Embryonic facial prominence (tissue), 1 donor: ENCODE results near the gene SUN1.
"Not testable (repeated sequence)": the region's sequence is repeated elsewhere in the genome, so short reads cannot be mapped to it uniquely, and the experiment has no call there.

Experiments
- DNase-seq: peaks from one replicate; pipeline ENCODE4 v3.0.0-alpha.2; 2016; ENCODE audit errors: extremely low spot score

The SUN1 gene, protein sequence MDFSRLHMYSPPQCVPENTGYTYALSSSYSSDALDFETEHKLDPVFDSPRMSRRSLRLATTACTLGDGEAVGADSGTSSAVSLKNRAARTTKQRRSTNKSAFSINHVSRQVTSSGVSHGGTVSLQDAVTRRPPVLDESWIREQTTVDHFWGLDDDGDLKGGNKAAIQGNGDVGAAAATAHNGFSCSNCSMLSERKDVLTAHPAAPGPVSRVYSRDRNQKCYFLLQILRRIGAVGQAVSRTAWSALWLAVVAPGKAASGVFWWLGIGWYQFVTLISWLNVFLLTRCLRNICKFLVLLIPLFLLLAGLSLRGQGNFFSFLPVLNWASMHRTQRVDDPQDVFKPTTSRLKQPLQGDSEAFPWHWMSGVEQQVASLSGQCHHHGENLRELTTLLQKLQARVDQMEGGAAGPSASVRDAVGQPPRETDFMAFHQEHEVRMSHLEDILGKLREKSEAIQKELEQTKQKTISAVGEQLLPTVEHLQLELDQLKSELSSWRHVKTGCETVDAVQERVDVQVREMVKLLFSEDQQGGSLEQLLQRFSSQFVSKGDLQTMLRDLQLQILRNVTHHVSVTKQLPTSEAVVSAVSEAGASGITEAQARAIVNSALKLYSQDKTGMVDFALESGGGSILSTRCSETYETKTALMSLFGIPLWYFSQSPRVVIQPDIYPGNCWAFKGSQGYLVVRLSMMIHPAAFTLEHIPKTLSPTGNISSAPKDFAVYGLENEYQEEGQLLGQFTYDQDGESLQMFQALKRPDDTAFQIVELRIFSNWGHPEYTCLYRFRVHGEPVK

DNA sequence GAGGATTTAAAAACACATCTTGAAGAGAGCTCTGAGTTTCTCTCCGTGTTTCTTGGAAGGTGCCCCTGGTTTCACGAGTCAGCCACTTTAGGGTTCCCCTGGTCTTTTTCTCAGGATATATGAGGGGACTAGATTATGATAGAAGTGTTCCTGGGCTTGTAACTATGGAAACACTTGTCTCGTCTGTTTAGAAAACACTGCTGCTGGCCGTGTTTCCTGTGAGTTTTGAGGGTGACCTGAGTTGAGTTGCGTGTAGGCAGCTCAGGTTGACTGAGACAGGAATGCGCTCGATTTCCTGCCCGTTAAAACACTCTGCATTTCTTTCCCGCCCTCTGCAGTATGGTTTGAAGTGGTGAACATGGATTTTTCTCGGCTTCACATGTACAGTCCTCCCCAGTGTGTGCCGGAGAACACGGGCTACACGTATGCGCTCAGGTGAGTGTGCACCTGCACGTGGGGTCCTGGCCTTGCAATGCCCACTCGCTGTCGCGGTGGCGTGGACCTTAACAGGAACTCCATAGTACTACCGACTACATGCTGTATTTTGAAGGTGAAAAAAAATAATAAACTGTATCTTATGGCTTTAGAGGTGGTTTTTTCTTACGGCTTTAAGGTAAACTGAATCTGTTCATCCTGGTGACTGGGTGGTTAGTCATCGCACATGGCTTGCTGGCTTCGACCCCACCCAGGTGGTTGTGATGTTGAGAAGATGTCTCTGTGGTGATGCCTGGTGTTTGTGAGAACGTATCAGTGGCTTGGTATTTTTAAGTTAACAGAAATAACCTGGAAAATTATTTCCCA lies at the start of gene SUN1:
Gene SUN1 (plus strand): TSS at position 310 of the 801 bp plus-strand sequence. CDS start 49 bp downstream, at position 359.
- DNase-seq, result peak; percentile 48

DNA sequence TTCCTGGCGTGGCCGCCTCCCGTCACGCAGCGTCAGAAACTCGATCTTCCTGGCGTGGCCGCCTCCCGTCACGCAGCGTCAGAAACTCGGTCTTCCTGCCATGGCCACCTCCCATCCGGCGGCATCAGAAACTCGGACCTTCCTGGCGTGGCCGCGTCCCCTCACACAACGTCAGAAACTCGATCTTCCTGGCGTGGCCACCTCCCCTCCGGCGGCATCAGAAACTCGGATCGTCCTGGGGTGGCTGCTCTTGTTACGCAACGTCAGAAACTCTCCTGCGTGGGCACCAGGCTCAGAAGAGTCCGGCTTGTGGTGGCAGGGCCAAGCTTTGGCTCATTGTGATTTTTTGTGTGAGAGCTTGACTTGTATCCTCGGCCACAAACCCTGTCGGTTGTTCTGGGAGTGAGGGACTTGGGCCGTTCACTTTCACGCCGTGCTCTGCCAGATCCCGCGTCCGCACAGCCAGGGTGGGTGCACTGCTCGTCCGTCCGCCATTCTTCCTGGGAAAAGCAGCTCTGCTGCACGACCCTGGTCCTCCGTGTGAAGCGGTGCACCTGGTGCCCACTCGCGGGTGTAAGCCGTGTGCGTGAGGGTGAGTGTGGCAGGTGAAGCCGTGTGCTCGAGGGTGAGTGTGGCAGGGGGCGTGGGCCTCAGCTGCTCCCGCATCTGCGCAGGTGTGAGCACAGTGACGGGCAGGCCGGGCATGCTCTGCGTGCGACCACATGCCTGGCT lies 49.4 kb upstream of the SUN1 start:
- no peak for DNase-seq

GRCh38 chr7:783556-784490 lies 48.5 kb upstream of the SUN1 start:
- no peak for DNase-seq

DNA sequence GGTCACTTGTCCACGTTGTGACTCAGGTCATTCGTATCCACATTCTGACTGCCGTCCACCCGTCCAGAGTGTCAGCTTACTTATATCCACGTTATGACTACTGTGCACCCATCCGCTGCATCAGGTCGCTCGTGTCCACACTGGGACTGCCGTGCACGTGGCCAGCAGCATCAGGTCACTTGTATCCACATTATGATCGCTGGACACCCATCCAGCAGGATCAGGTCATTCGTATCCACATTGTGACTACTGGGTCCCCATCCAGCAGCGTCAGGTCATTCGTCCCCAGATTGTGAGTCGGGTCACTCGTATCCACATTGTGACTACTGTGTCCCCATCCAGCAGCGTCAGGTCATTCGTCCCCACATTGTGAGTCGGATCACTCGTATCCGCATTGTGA lies 47.3 kb upstream of the SUN1 start:
- no peak for DNase-seq

- DNase-seq, result no peak
These were observed 46.9 kb upstream of the SUN1 start for GRCh38 chr7:785416-785815.

GRCh38 chr7:786472-787255 lies 45.6 kb upstream of the SUN1 start:
- no peak for DNase-seq

DNA sequence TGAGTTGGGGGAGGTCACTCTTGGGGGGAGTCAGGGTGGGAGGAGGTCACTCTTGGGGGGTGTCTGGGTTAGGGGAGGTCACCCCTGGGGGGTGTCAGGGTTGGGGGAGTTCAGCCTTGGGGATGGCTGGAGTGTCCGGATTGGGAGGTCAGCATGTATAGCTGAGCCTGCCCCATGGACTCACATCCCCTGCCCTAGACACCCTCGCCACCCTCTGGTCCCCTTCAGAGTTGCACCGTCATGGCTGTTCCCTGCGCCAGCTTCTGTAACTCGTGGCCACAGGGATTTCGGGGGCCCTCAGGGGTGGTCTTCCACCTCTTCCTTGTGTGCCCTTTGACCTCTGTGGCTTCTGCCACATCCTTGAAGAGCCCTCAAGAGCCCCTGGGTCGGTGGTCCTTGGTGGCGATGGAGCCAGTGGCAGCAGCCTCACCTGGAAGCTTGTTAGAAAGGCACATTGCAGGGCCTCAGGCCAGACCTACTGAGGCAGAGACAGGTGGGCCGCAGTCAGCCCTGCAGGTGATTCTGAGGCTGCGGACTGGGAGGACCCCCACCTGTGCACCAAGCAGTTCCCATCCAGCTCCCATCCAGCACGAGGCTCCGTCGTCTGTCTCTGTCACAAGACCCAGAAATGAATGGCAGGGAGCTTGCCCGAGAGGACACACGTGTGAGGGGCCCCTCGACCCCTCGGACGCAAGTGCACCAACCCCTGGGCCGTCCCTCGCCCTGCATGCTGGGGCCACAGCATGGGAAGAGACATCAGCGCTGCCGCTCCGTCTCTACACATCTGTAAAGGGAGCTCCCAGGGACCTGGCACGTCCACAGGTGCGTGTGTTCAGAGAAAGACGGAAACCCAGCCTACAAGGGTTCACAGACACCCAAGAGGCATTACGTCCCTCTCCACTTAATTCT lies 44.7 kb upstream of the SUN1 start:
- DNase-seq, result no peak

- DNase-seq, result no peak
These were observed 40.8 kb upstream of the SUN1 start for GRCh38 chr7:791519-791918.

DNA sequence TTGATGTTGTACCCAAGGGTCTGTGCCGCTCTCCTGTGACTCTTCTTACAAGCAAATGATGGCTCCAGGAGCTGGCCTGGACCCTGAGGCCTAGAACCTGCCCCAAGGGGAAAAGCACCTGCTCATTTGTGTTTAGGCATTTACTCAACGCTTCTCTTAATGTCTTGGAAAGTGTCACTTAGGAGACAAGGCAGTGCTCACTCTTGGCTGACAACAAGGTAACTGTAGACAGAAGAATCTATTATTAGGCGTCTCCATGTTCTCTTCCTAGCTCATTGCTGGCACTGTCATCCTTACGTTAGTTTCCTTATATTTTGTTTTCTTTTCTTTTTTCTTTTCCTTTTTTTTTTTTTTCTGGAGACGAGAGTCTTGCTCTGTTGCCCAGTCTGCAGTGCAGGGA lies 38.1 kb upstream of the SUN1 start:
- no peak for DNase-seq

DNA sequence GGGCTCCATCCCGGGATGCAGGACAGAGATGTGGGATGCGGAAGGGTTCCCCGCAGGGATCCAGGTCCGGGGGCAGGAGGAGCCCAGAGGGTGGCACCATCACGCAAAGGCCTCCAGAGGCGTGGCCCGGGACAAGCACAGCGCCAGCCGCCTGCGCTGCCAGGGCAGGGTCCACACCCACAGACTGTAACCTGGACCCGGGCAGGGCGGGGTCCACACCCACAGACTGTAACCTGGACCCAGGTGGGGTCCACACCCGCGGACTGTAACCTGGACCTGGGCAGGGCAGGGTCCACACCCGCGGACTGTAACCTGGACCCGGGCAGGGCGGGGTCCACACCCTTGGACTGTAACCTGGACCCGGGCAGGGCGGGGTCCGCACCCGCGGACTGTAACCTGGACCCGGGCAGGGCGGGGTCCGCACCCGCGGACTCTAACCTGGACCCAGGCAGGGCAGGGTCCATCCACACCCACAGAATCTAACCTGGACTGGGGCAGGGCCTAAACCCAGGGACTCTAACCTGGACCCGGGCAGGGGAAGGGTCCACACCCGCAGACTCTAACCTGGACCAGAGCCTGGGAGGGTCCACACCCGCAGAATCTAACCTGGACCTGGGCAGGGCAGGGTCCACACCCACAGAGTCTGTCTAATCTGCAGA lies 37.5 kb upstream of the SUN1 start:
- DNase-seq, result no peak

DNA sequence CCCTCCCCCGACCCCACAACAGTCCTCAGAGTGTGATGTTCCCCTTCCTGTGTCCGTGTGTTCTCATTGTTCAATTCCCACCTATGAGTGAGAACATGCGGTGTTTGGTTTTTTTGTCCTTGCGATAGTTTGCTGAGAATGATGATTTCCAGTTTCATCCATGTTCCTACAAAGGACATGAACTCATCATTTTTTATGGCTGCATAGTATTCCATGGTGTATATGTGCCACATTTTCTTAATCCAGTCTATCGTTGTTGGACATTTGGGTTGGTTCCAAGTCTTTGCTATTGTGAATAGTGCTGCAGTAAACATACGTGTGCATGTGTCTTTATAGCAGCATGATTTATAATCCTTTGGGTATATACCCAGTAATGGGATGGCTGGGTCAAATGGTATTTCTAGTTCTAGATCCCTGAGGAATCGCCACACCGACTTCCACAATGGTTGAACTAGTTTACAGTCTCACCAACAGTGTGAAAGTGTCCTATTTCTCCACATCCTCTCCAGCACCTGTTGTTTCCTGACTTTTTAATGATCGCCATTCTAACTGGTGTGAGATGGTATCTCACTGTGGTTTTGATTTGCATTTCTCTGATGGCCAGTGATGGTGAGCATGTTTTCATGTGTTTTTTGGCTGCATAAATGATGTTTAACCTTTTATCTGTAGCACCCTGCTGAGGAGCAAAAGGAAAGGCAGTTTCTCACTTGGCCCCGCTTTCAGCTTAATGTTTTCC lies 35.7 kb upstream of the SUN1 start:
- not testable (repeated sequence) for DNase-seq

DNA sequence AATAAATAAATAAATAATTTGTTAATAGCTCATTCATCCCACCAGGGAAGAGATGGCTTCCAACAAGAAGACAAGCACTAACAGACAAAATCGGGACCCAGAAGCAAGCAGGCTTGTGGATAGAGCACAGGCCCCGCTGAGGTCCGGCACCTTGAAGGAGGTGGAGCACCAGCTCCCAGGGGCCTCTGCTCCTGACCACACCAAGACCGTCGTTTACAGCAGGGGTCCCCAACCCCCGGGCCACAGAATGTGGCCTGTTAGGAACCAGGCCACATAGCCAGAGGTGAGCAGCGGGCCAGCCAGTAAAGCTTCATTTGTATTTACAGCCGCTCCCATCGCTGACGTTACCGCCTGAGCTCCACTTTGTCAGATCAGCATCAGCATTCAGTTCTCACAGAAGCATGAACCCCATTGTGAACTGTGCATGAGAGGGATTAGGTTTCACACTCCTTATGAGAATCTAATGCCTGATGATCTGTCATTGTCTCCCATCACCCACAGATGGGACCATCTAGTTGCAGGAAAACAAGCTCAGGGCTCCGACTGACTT lies 33.3 kb upstream of the SUN1 start:
- no peak for DNase-seq

GRCh38 chr7:800692-801091 lies 31.6 kb upstream of the SUN1 start:
- DNase-seq, result no peak

DNA sequence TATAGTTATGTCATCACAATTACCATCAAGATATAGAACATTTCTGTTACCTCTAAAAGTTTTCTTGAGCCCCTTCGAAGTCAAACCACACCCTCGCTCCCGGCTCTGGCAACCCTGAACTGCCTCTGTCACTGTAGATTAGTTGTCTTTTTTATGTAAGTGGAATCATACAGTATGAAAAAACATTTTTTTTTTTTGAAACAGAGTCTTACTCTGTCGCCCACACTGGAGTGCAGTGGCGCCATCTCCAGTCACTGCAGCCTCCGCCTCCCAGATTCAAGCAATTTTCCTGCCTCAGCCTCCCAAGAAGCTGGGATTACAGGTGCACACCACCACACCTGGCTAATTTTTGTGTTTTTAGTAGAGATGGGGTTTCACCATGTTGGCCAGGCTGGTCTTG lies 30.9 kb upstream of the SUN1 start:
- not testable (repeated sequence) for DNase-seq

- no peak for DNase-seq
These were observed 30.3 kb upstream of the SUN1 start for GRCh38 chr7:801940-802381.

DNA sequence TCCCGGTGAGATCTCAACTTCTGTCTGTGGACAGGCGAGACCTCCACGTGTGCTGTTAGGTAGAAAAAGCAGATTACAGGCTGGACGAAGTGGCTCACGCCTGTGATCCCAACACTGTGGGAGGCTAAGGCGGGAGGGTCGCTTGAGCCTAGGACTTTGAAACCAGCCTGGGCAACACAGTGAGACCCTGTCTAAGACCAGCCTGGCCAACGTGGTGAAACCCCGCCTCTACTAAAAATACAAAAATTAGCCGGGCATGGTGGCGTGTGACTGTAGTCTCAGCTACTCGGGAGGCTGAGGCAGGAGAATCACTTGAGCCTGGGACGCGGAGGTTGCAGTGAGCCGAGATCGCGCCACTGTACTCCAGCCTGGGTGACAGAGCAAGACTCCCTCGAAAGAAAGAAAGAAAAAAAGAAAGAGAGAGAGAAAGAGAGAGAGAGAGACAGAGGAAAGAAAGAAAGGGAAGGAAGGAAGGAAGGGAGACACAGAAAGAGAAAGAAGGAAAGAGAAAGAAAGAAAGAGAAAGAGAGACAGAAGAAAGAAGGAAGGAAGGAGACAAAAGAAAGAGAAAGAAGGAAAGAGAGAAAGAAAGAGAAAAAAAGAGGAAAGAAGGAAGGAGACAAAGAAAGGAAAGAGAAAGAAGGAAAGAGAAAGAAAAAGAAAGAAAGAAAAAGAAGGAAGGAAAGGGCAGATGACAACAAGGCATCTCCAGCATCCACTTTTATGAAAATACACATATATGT lies 29.6 kb upstream of the SUN1 start:
- no peak for DNase-seq
